Measurements from ENCODE around the gene PRKCA.

PRKCA gene

GRCh38 chr17:66819466-66819865 is 517.1 kb downstream of the PRKCA start:
- no peak for DNase-seq (ENCODE audit: low read depth in 1 of 2, low spot score in 1 of 2)

- no peak for DNase-seq (ENCODE audit: low read depth in 1 of 2, low spot score in 1 of 2)
Observed at GRCh38 chr17:66822009-66822408, 519.6 kb downstream of the PRKCA start.

GRCh38 chr17:66826856-66827255 is 524.4 kb downstream of the PRKCA start:
- no peak for DNase-seq (ENCODE audit: low read depth in 1 of 2, low spot score in 1 of 2)

GRCh38 chr17:66829386-66829864 is 527.0 kb downstream of the PRKCA start:
- no peak for DNase-seq (ENCODE audit: low read depth in 1 of 2, low spot score in 1 of 2)

GRCh38 chr17:66829883-66830282 is 527.5 kb downstream of the PRKCA start:
- no peak for DNase-seq (ENCODE audit: low read depth in 1 of 2, low spot score in 1 of 2)

GRCh38 chr17:66830451-66830850 is 528.0 kb downstream of the PRKCA start:
- DNase-seq (ENCODE audit: low read depth in 1 of 2, low spot score in 1 of 2): no peak

GRCh38 chr17:66831383-66832210 is 529.2 kb downstream of the PRKCA start:
- DNase-seq (ENCODE audit: low read depth in 1 of 2, low spot score in 1 of 2): no peak

GRCh38 chr17:66833201-66833600 is 530.8 kb downstream of the PRKCA start:
- DNase-seq (ENCODE audit: low read depth in 1 of 2, low spot score in 1 of 2): no peak

GRCh38 chr17:66834426-66834918 is 532.1 kb downstream of the PRKCA start:
- DNase-seq (ENCODE audit: low read depth in 1 of 2, low spot score in 1 of 2): no peak

GRCh38 chr17:66834919-66835454 is 532.6 kb downstream of the PRKCA start, which contains the start of gene CACNG5:
CACNG5 (plus strand) TSS chr17:66835117; CDS start chr17:66877333, 42,216 bp downstream.
- no peak for DNase-seq (ENCODE audit: low read depth in 1 of 2, low spot score in 1 of 2)

- DNase-seq (ENCODE audit: low read depth in 1 of 2, low spot score in 1 of 2): no peak
Observed at GRCh38 chr17:66835476-66835875, 533.1 kb downstream of the PRKCA start.

- no peak for DNase-seq (ENCODE audit: low read depth in 1 of 2, low spot score in 1 of 2)
Observed at GRCh38 chr17:66836063-66837005, 533.9 kb downstream of the PRKCA start.

- DNase-seq (ENCODE audit: low read depth in 1 of 2, low spot score in 1 of 2): no peak
Observed at GRCh38 chr17:66837226-66837625, 534.8 kb downstream of the PRKCA start.

- DNase-seq (ENCODE audit: low read depth in 1 of 2, low spot score in 1 of 2): no peak
Observed at GRCh38 chr17:66837885-66838665, 535.7 kb downstream of the PRKCA start.

- no peak for DNase-seq (ENCODE audit: low read depth in 1 of 2, low spot score in 1 of 2)
Observed at GRCh38 chr17:66839616-66840015, 537.2 kb downstream of the PRKCA start.

- no peak for DNase-seq (ENCODE audit: low read depth in 1 of 2, low spot score in 1 of 2)
Observed at GRCh38 chr17:66840061-66840460, 537.6 kb downstream of the PRKCA start.

GRCh38 chr17:66841328-66841727 is 538.9 kb downstream of the PRKCA start:
- no peak for DNase-seq (ENCODE audit: low read depth in 1 of 2, low spot score in 1 of 2)

GRCh38 chr17:66841744-66842143 is 539.3 kb downstream of the PRKCA start:
- no peak for DNase-seq (ENCODE audit: low read depth in 1 of 2, low spot score in 1 of 2)

GRCh38 chr17:66842505-66842904 is 540.1 kb downstream of the PRKCA start:
- DNase-seq (ENCODE audit: low read depth in 1 of 2, low spot score in 1 of 2): no peak

- DNase-seq (ENCODE audit: low read depth in 1 of 2, low spot score in 1 of 2): no peak
Observed at GRCh38 chr17:66842959-66843358, 540.5 kb downstream of the PRKCA start.
